SK-N-DZ (cell line): ENCODE results near the gene CCDC70. TPM values are rescaled to one million over a fixed set of nuclear protein-coding genes. Genes with fewer than 3 reads are reported as not detected.
"Not testable (repeated sequence)": the region's sequence is repeated elsewhere in the genome, so short reads cannot be mapped to it uniquely, and the experiment has no call there.

Experiments
- DNase-seq: peaks from one replicate; pipeline ENCODE4 v3.0.0-alpha.2; 2015; ENCODE audit warnings: low spot score
- polyA plus RNA-seq, 2 experiments: library from polyadenylated mRNA; depleted of rRNA; stranded (reverse); fragments of >200 nt; gene quantifications; 2 replicates each; pipeline ENCODE4 v1.2.3, GENCODE V29; 2014

CCDC70 gene
- not detected in 2 replicates for polyA plus RNA-seq (2014; cell fraction: cytosol; rRNA removed)
- not detected in 2 replicates for polyA plus RNA-seq (2014; cell fraction: nucleus; rRNA removed)

GRCh38 chr13:51861723-51862300 lies at the start of gene CCDC70:
Gene CCDC70 (plus strand): TSS chr13:51861969. CDS start chr13:51865412, 3,443 bp downstream.
- DNase-seq = no peak

- DNase-seq = peak; percentile 51
Measured at GRCh38 chr13:51814071-51814470, 47.7 kb upstream of the CCDC70 start.

- peak; percentile 76 for DNase-seq
Measured at GRCh38 chr13:51814825-51815650, 46.7 kb upstream of the CCDC70 start.

- no peak for DNase-seq
Measured at GRCh38 chr13:51815848-51816247, 45.9 kb upstream of the CCDC70 start.

GRCh38 chr13:51816604-51817249 lies 45.0 kb upstream of the CCDC70 start:
- DNase-seq = no peak

- no peak for DNase-seq
Measured at GRCh38 chr13:51817717-51818116, 44.1 kb upstream of the CCDC70 start.

GRCh38 chr13:51818276-51818675 lies 43.5 kb upstream of the CCDC70 start:
- no peak for DNase-seq

GRCh38 chr13:51818781-51819511 lies 42.8 kb upstream of the CCDC70 start:
- DNase-seq = no peak

GRCh38 chr13:51819544-51819943 lies 42.2 kb upstream of the CCDC70 start:
- no peak for DNase-seq

GRCh38 chr13:51820016-51820597 lies 41.7 kb upstream of the CCDC70 start:
- DNase-seq = no peak

- DNase-seq = no peak
Measured at GRCh38 chr13:51821606-51822005, 40.2 kb upstream of the CCDC70 start.

- no peak for DNase-seq
Measured at GRCh38 chr13:51822106-51822815, 39.5 kb upstream of the CCDC70 start.

GRCh38 chr13:51823359-51823758 lies 38.4 kb upstream of the CCDC70 start:
- DNase-seq = no peak

- DNase-seq = no peak
Measured at GRCh38 chr13:51823863-51824262, 37.9 kb upstream of the CCDC70 start.

- DNase-seq = not testable (repeated sequence)
Measured at GRCh38 chr13:51824712-51825111, 37.1 kb upstream of the CCDC70 start.

- DNase-seq = no peak
Measured at GRCh38 chr13:51825165-51825592, 36.6 kb upstream of the CCDC70 start.

GRCh38 chr13:51825681-51826254 lies 36.0 kb upstream of the CCDC70 start:
- DNase-seq = no peak

- DNase-seq = no peak
Measured at GRCh38 chr13:51826606-51827005, 35.2 kb upstream of the CCDC70 start.

- DNase-seq = no peak
Measured at GRCh38 chr13:51827254-51827653, 34.5 kb upstream of the CCDC70 start.
